Right renal pelvis (tissue), 4 donors: ENCODE results near the gene DIP2B. TPM values are rescaled to one million over a fixed set of nuclear protein-coding genes. Genes with fewer than 3 reads are reported as not detected.

Experiments used
- DNase-seq, 4 donors: peaks; one replicate each; pipeline ENCODE4 v3.0.0-alpha.2; 2013; ENCODE audit warnings: low read depth in 4 of 4, low spot score in 3 of 4, missing footprints in 1 of 4
- polyA plus RNA-seq, 4 donors: library from polyadenylated mRNA; unstranded; fragments of 120-200 nt; gene quantifications; one replicate each; pipeline ENCODE4 v1.2.1, GENCODE V29; 2013; ENCODE audit not compliant: insufficient read length in 4 of 4

The DIP2B gene
- polyA plus RNA-seq, 4 donors = 23.4 to 25.5 (median 24.9) TPM

DNA sequence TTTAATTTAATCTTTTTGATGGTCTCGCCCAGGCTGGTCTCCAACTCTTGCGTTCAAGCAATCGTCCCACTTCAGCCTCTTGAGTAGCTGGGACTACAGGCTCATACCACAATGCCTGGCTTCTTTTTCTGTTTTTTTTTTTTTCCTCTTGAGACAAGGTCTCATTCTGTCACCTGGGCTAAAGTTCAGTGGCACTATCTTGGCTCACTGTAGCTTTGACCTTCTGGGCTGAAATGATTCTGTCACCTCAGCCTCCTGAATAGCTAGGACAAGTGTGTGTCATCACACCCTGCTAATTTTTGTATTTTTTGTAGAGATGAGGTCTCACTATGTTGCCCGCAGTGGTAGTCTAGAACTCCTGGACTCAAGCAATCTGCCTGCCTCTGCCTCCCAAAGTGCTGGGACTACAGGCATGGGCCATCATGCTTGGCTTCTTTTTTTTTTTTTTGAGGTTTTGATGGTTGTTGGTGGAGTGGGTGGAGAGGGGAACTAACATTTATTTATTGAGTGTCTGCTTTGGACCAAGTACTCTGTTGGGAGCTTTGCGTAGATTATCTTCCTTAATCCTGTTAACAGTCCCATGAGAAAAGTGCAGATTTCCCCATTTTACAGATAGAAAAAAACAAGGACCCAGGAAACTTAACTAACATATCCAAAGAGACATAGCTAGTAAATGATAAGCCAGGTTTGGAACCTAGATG lies 102.0 kb downstream of the DIP2B start:
- no peak for DNase-seq

DNA sequence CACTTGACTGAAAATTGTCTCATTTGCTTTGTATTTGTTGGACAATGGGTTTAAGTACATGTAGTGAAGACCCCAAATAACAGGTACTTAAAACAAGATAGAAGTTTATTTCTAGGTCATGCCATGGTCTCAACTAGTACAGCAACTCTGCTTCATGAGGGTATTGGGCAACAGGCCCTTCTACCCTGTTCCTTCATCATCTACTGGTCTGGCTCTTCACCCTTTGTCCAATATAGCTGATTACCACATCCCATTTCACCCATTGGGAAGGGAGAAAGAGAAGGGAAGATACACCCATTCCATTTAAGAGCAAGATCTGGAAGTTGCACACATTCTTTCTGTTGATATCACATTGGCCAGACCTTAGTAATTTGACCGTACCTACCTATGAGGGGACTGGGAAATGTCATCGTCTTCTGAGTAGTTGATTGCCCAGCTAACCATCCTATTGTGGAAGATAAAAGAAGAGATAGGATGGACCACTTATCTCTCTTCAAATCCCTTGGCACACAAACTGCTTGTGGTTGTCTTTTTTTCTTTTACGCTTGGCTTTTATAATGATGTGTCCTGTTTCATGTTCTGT lies 104.6 kb downstream of the DIP2B start:
- no peak for DNase-seq

DNA sequence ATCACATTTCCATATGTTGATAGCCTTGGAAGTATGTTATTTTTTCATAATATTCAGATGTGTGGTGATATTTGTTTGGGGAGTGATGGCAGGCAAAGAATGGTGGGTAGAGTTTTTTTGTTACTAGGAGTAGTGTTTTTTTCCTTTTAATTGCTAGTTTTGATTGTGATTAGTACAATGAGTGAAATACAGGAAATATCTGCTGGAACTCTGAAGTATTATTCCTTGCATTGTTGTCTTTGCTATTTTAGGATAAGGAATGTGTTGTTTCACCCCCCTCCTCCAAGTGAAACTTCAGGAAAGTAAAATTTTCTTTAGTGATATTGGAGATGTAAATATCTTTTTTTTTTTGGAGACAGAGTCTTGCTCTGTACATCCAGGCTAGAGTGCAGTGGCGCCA lies 105.4 kb downstream of the DIP2B start:
- no peak for DNase-seq

DNA sequence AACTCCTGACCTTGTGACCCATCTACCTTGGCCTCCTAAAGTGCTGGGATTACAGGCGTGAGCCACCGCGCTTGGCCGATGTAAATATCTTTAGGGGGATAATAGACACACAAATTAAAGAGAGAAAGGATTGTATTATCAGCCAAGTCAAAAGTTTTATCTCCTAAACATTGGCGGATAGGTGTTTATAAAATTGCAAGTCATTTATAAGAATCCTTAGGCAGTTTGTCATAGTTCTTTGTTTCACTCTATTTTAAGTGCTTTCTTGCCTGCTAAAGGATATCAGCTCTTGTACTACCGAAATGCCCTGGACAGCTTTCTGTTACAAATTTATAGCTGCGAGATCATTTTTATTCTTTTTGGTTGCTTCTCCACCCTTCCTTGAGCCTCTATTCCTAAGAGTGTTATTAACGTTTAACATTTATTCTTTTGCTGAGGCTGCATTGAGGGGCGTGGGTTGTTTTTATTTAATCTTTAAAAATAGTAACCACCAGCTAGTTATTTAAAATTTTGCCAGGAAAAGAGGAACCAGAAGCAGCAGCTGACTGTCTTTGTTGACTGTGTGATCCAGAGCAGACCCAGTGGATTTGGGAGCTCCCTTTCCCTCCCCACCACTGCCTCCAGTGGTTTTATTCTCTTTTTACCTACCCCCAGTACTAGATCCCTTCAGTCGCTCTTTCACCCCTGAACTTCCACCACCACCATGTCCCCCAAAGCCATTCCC lies 106.4 kb downstream of the DIP2B start:
- no peak for DNase-seq

DNA sequence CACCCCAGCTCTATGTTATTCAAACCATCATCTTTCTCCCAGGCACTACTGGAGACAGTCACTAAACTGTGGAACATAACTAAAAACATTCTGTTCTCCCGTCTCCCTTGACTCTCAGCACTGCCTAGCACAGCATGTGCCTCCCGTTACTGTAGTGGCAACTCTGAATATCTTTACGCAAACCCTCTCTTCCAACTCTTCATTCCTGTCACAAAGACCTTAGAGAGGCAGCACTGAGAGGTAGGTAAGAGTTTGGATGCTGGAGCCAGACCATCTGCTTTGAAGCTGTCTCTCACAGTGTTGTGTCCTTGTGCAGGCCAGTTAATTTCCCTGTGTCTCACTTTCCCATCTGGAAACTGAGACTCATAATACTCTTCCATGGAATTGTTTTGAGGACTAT lies 108.1 kb downstream of the DIP2B start:
- DNase-seq = no peak

DNA sequence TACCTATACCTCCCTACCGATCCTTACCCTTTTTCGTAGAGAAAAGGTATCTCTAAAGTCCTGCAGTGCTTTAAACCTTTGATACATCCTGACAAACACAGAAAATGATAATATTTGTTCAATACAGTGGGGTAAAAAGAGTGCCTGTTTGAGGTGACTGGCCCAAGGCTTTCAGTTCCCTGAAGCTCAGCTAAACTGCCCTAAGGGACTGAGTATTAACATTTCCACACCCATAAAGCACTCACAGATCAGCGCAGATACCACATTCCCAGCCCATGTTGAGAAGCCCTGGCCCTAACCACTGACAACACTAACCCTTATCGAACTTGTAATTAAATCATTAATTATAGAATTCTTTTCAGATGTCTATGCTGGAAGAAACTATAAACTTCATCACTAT lies 108.7 kb downstream of the DIP2B start:
- DNase-seq = no peak

DNA sequence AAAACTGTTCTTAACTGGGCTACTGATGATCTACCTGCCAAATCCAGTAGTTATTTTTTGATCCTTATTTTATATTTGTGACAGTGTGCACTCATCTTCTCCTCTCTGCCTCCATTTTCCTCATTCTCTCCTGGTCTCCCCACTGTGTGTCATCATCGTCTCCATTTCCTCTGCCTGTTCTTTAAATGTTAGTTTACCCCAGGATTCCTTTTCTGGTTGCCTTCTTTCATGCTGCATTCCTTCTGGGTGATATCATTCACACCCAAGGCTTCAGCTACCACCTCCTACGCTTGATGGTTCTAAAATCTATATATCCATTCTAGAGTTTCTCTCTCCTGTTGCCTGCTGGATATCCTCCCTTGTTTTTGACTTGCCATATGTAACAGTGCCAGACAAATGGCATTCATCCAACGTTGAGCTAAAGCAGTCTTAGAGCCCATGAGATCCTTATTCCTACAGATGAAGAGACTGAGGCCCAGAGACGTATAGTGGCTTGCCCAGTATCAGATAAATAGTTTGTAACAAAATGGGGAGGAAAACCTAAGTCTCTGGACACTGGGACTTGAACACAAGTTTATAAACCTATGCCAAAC lies 109.5 kb downstream of the DIP2B start:
- no peak for DNase-seq

DNA sequence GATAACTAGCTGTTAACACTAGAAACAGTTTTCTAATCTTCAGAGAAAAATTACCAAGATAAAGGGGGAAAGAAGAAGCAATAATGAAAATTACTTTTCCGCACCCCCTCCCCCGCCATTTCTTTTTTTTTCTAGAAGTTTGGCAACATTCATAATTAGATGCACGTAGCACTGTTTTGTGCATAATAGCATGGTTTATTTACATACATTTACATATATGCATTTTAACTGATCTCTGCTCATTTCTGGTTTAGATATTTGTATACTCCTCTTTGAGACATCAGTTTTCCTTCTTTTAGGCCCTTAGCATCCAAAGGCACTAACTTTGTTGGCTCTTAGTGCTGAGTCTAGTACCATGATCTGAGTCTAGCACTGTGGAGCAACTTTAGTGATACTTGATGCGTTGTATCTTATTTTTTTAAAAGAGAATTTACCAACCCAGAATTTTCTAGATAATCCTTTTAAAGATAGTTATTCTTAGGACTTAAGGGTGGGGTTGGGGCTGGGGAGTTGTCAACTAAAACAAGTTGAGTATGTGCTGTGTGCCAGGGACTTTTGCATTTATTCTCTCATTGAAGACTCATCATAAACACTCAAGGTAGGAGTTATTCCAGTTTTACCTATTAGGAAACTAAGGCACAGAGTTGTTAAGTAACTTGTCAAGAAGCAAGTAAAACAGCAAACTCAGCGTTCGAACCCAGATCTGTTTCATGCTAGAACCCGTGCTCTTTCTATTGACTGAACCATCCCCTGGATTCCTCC lies 110.5 kb downstream of the DIP2B start:
- no peak for DNase-seq

DNA sequence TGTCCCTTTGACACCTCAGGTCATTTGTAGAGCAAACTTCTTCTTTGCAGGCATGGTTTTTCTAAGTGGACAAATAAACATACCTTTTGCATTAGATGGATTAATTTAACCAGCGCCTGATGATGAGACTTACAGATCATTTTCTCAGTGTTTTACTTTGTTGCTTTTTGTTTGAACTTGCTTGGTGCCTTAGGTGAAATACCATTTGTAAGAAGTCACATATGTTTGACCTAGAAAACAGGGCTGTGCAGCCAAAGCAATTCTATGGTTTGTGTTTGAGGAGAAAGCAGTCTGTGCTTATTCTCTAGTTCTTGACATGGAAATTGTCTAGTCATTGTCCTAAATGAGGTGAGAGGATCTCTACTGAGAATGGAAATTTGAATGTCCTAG lies 111.1 kb downstream of the DIP2B start:
- DNase-seq = no peak

DNA sequence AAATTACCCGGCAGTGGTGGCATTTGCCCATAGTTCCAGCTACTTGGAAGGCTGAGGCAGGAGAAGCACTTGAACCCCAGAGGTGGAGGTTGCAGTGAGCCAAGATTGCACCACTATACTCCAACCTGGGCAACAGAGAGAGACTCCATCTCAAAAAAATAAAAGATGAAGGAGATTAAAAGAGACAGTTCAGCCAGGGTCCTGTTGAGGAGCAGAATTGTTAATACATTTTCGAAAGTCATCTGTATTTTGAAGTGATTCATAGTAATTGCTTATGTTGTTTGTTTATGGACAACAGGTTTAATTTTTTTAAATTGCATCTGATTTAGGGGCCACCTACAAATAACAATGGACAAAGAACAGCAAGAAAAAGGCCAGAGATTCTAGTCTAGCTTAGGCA lies 112.9 kb downstream of the DIP2B start:
- DNase-seq = no peak

DNA sequence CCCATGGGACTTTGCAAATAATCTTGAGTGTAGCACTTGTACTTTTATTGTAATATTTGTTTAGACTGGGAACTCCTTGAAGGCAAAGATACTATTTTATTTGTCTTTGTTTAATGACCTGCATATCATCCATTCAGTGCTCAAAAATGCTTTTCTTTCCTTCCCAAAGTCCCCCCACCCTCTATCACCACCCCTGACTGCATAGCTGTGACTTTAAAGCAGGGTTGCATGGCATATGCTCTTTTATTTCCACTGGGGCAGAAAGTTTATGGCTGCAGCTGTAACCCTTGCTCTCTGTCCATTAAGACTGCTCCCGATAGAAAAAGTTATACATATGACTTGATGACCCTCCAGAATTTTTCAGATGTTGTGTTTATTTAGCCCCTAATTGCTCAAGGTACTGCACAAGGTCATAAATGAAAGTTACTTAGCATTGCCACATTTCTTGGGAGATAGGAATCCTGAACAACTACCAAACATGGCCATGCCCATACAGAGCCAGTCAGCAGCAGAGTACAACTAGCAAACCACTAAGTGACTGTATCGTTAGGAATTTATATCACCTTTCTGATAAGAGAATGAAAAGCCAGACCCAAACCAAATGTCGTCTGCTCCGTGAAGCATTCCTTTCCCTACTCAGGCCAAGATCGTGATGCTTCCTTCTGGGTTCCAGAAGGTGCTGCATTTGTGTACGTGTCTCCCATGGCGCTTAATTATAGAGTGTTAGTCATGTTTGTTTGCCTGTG lies 114.3 kb downstream of the DIP2B start:
- DNase-seq = no peak

DNA sequence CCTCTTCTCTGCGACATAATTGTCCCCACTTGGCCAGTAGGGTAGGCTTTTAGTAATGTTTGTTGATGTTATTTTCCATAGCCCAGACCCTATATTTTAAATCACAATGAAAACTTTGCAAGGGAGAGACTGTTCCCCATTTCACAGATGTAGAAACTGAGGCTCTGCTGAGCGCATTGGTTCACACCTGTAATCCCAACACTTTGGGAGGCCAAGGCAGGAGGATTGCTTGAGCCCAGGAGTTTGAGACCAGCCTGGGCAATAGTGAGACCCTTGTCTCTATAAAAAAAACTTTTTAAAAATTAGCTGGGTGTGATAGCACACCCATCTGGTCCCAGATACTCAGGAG lies 114.8 kb downstream of the DIP2B start:
- DNase-seq = no peak

DNA sequence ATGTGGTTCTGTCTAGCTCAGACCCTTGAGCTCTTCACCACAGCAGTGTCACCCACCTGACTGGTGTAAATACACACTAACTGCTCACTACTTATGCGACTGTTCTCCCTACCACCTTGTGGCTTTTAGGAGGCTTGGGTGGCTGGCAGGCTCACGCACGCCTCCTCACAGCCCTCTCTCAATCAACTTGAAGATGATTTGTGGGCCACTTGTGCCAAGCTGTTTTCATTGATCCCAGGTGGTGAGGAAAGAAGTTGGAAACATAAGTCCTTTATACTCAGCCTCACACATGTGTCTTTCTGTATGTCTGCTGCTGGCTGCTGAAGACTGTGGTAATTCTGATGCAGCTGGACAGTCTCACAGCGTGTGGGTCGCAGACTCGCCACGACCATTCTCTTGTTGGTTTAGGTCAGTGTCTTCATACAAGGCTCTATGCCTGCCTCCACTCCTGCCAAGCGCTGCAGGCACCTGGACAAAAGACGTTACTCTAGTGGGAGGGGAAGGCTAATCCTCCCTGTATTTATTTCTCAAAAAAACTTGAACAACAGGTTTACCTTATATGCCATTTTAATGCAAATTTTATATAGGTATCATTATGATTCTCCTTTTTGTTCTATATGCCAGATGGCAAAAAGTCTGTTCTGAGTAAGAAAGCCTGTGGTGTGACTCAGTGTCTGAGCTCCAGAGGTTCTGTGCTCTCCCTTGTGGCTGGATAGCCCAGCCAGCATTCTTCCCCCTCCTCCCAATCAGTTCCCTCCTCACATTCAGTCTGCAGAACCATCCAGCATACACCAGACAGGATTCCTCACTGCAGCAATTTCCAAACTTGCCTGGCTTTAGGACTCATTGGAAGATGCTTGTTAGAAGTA lies 115.6 kb downstream of the DIP2B start:
- no peak for DNase-seq

DNA sequence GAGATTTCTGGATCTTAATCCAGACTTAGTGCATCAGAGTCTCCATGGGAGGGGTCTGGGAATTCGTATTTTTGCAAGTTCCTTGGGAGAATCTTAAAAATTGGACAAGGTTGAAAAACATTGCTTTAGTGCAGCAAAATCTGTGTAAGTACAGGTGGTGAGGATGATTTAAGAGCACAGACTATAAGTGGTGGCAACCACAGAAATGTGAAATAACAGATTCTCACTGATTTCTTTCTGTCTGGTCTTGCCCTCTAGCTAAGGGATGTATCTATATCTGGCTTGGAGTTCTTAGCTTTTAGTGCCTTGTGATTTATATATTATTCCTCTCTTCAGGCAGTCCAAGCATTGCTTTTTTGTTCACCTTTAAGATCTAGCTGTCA lies 116.2 kb downstream of the DIP2B start:
- DNase-seq = no peak

DNA sequence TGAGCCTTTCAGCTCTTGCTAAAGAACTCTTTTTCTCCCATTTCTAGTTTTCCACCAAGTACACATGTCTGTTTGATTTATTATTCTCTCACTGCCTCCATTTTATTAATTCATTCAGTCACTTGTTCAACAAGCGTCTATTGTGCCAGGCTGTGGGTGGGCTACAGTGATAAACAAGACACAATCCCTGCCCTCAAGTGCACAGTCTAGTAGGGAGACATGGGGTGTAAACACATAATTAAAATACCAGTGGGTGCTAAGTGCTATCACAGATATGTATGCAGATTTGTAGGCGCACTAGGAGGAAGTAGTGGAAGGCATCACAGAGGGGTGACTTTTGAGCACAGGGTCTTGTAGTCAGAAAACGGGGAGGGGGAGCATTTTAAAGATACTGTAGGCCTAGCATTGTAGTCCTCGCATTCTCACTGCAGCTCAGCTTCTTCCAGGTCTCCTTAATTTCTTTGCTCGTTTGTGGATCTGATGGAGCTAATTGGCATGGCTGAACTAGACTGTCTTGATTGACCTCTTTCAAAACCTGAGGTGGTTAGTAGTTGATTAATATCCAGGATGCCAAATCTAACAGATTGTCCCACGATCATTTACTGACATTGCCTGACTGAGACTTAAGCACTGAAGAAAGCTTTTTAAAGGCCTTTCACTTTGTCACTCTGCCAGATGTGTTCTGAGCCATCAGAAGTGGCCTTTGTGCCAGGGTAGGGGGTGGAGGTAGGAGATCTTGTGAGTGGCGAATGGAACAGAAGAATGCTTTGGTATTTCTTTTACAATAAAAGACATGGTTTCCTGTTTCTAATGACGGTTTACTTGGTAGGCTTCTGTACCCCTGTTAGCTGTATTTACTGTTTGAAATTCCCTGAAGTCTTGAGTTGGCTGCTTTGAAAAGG lies 116.9 kb downstream of the DIP2B start:
- DNase-seq = no peak

DNA sequence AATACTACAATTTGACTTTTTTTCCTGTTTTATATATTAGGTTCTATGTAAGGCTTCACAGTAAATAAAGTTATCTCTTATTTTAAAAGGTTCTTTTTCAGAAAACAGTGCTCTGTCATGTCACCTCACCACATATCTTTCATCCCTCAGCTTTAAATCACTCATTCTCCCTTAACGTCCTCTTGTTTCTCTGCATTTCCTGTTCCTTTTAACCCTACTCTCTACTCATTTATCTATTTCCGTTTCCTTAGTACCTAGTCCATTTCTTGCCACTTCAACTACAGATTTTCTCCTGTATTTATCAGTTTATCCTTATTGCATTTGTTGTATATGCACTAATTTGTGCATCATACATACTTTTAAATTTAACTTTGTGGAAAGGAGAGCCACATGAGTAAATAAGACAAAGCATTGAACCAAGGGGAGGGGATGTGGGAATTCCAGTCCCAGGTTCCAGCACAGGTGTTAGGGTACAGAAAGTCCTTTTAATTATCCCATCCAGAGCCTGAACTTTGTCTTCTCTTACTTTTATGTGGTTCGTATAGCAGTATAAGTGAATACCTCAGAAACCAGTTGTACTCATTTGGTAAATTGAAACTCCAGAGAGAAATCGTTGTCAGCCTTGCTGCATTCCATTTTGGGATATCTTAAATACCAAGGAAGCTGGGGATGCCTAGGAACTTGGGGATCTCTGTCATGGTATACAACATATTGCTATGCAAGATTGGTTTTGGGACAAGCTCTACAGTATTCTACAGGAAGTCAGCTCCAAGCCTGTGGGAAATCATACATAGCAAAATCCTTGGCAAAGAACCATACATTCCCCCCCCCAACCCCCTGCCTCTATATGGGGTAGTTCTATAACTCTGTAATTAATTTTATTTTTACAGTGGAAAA lies 120.5 kb downstream of the DIP2B start:
- no peak for DNase-seq

DNA sequence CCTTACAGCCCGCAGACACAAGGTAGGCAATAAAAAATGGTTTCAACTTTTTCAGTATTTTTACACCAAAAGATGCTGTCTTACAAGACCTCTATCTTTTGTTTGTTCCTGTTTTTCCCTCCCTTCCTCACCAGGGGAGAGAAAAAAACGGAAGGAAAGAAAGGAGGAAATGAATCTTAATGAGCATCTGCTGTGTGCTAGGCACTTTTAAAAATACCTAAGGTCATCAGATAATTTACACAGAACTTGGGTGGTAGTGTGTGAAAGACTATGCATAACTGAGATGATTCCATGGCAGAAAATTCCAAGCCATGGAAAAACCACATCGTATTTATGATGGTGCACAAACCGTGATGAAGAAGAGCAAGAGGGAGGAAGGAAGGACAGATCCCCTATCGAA lies 121.2 kb downstream of the DIP2B start:
- no peak for DNase-seq
